HepG2 (cell line): ENCODE measurements around the gene OR1L4. TPM values are rescaled to one million over a fixed set of nuclear protein-coding genes. Genes with fewer than 3 reads are reported as not detected.

ENCODE experiments used
- ATAC-seq: fragments of 200-7000 bp; cut with Tn5 transposase; 3 replicates; pipeline ENCODE4 v1.9.1; 2020; ENCODE audit warnings: mild to moderate bottlenecking, moderate library complexity
- BruUV-seq: library from RNA; stranded (reverse); fragments of 400-500 nt; replicated peaks from 2 replicates; lab custom pipeline; 2021; lab: Mats Ljungman, UMichigan
- CTCF ChIA-PET: fragments of 300-600 bp; formaldehyde crosslinking; extraction: SDS; loops from one replicate; lab custom pipeline; 2021; ENCODE audit warnings: low total read pairs, inconsistent platforms, low intra/inter-chr PET ratio; lab: Yijun Ruan, JAX
- POLR2A ChIA-PET: fragments of 350-600 bp; sonication (Branson Sonifier 250); formaldehyde crosslinking; loops from one replicate; lab custom pipeline; 2020; ENCODE audit warnings: antibody characterized with exemption, inconsistent platforms; lab: Yijun Ruan, JAX
- DNase-seq: peaks from one replicate; pipeline ENCODE4 v3.0.0-alpha.2; 2015; ENCODE audit warnings: low spot score
- FAIRE-seq: peaks from 3 replicates; lab custom pipeline; 2011; peaks lifted over from hg19 to GRCh38; lab: Jason Lieb, UNC
- H2AFZ ChIP-seq: one replicate; pipeline ENCODE4 v1.6.1; 2011; ENCODE audit warnings: low read length, inconsistent platforms
- H3K27ac ChIP-seq: fragments of 300-600 bp; 3 replicates; pipeline ENCODE4 v1.8.0; 2011; ENCODE audit warnings: mixed run types, mild to moderate bottlenecking, mixed read lengths, low read length, inconsistent platforms; ENCODE audit not compliant: insufficient read depth; ENCODE audit errors: extremely low read length
- H3K27me3 ChIP-seq, 2 experiments: fragments of 200-600 bp in 1 of 2; 2 replicates in 1 of 2; 3 replicates in 1 of 2; pipeline versions ENCODE4 v1.6.0 to v1.8.0; 2011; ENCODE audit warnings: low read length in 2 of 2, mild to moderate bottlenecking in 2 of 2, moderate library complexity in 2 of 2, inconsistent platforms in 1 of 2; ENCODE audit not compliant: insufficient read depth in 2 of 2, control insufficient read depth in 1 of 2
- H3K36me3 ChIP-seq, 2 experiments: fragments of 200-600 bp in 1 of 2; replicated peaks in 1 of 2; 2 replicates in 1 of 2; 3 replicates in 1 of 2; pipeline versions ENCODE4 v1.5.1 to v1.8.0; 2011; ENCODE audit warnings: low read length in 2 of 2, inconsistent platforms in 1 of 2; ENCODE audit not compliant: insufficient read depth in 2 of 2, control insufficient read depth in 1 of 2
- H3K4me1 ChIP-seq: 2 replicates; pipeline ENCODE4 v1.5.1; 2012; ENCODE audit warnings: low read length, inconsistent platforms; ENCODE audit not compliant: insufficient read depth
- H3K4me2 ChIP-seq: 2 replicates; pipeline ENCODE4 v1.6.0; 2011; ENCODE audit warnings: low read depth, low read length, inconsistent platforms
- H3K4me3 ChIP-seq, 3 experiments: fragments of 200-600 bp in 1 of 3; sonication (generic), shearing (Covaris generic) in 1 of 3; replicated peaks in 1 of 3; 2 replicates each; pipeline ENCODE4 v1.5.1; 2011 to 2016; ENCODE audit warnings: low read length in 3 of 3, inconsistent platforms in 2 of 3, low read depth in 2 of 3, mild to moderate bottlenecking in 2 of 3, control low read depth in 1 of 3, mixed read lengths in 1 of 3; ENCODE audit not compliant: insufficient read depth in 1 of 3
- H3K79me2 ChIP-seq: one replicate; pipeline ENCODE4 v1.6.1; 2011; ENCODE audit warnings: low read length, inconsistent platforms; ENCODE audit not compliant: insufficient read depth
- H3K9ac ChIP-seq: 2 replicates; pipeline ENCODE4 v1.6.0; 2011; ENCODE audit warnings: mild to moderate bottlenecking, low read depth, low read length, inconsistent platforms; ENCODE audit not compliant: insufficient read depth
- H3K9me3 ChIP-seq: 2 replicates; pipeline ENCODE4 v1.5.1; 2012; ENCODE audit warnings: mild to moderate bottlenecking, low read length
- H4K20me1 ChIP-seq: 2 replicates; pipeline ENCODE4 v1.6.0; 2011; ENCODE audit warnings: inconsistent platforms, mild to moderate bottlenecking, low read length, moderate library complexity; ENCODE audit not compliant: insufficient read depth
- HNF4A ChIP-seq: sonication (generic); formaldehyde crosslinking; IDR thresholded peaks from 2 replicates; pipeline ENCODE4 v1.4.0; 2020; ENCODE audit warnings: missing genetic modification reagents
- SPEN ChIP-seq: sonication (generic); formaldehyde crosslinking; IDR thresholded peaks from 2 replicates; pipeline ENCODE4 v1.5.1; 2020; ENCODE audit warnings: low read depth, mild to moderate bottlenecking, missing genetic modification reagents
- ZBTB40 ChIP-seq, 2 experiments: fragments of 450-650 bp in 1 of 2; sonication (generic) in 1 of 2; formaldehyde crosslinking in 1 of 2; IDR thresholded peaks; 2 replicates each; pipeline versions ENCODE4 v1.6.1 to v1.8.0; 2016 to 2022; ENCODE audit warnings: antibody characterized with exemption in 1 of 2, mild to moderate bottlenecking in 1 of 2, missing genetic modification reagents in 1 of 2
- ZNF101 ChIP-seq: sonication (generic); formaldehyde crosslinking; IDR thresholded peaks from 2 replicates; pipeline ENCODE4 v1.4.0; 2020; ENCODE audit warnings: mild to moderate bottlenecking, low read depth, missing genetic modification reagents, borderline replicate concordance
- whole genome bisulfite sequencing: methylation state at CpG from one replicate; pipeline ENCODE4 v1.1.6; 2017; ENCODE audit warnings: low lambda C conversion rate; 5-methylcytosine and 5-hydroxymethylcytosine counted together
- in situ Hi-C: cut with HindIII; loops from 2 replicates; pipeline ENCODE4 v1.10.0; 2017; ENCODE audit warnings: low pct_unique_long_range_greater_than_20kb; ENCODE audit not compliant: extremely low pct_ligation_motif_present
- intact Hi-C: fragments of 100-400 bp; cut with micrococcal nuclease; formaldehyde crosslinking; loops from one replicate; pipeline ENCODE4 v1.10.0; 2022; ENCODE audit not compliant: unreplicated experiment
- polyA plus RNA-seq, 8 experiments: library from polyadenylated mRNA; depleted of rRNA in 3 of 8; stranded (reverse) in 7 of 8; unstranded in 1 of 8; fragments of >200 nt; fragmentation: Illumina TruSeq in 4 of 8; extraction: Trizol in 4 of 8; gene quantifications; 2 replicates each; pipeline versions ENCODE4 v1.2.1 to v1.2.3, GENCODE V29; 2011 to 2016; ENCODE audit warnings: low read depth in 4 of 8, missing spikeins in 1 of 8, mixed read lengths in 1 of 8; ENCODE audit not compliant: insufficient read depth in 1 of 8
- total RNA-seq, 5 experiments: library from RNA; depleted of rRNA; stranded (reverse); fragments of >200 nt; fragmentation: Illumina TruSeq; extraction: Trizol; gene quantifications; 2 replicates each; pipeline ENCODE4 v1.2.3, GENCODE V29; 2016; ENCODE audit warnings: low read depth in 1 of 5

Gene OR1L4
- total and polyA plus RNA-seq, 2 of the 13 experiments (the other 11 are each of a cell fraction or from before 2014, with no cell fraction given) = not detected

- peak; percentile 88 for TF ChIP-seq ZBTB40 (IDR thresholded peaks at IDR 0.05)
- TF ChIP-seq ZBTB40 (CRISPR knock-in tag; IDR thresholded peaks at IDR 0.05) = no peak
- no peak for TF ChIP-seq SPEN
Measured at GRCh38 chr9:122718038-122718437, 5.8 kb upstream of the OR1L4 start (continued).

- intact Hi-C loops = no loop called here
- Histone ChIP-seq H3K36me3 (no peaks in the 10 kb centered on the region), H4K20me1 (no peaks in the 10 kb centered on the region), H3K9me3 (peaks cover 4% of the 10 kb centered on the region; the same call in 1 of the 2 replicates), H3K27me3 (no peaks in the 10 kb centered on the region), H3K4me1 (peaks cover 12% of the 10 kb centered on the region), H3K4me2 (peak overlapping the region; percentile 56), H3K4me3 (no peak overlapping the region), H2AFZ (no peak overlapping the region), H3K79me2 (no peaks in the 10 kb centered on the region), H3K9ac (no peak overlapping the region), H3K27ac (no peak overlapping the region)
- peak; percentile 71 for TF ChIP-seq HNF4A (CRISPR knock-in tag)
- TF ChIP-seq ZNF101 (CRISPR knock-in tag) = no peak
- in situ Hi-C loops = no loop called here
- peak; percentile 74 for ATAC-seq
- ChIA-PET POLR2A (no interaction called here), CTCF (no interaction called here)
- 15% methylated on average over 4 of the region's 4 CpGs for WGBS
- no peak for FAIRE-seq
- DNase-seq = peak; percentile 14
- no TSS peak for BruUV-seq
Measured at GRCh38 chr9:122719218-122719617, 4.6 kb upstream of the OR1L4 start.
